ENCODE measurements around the gene ANKRD29.
"Not testable (repeated sequence)": the region's sequence is repeated elsewhere in the genome, so short reads cannot be mapped to it uniquely, and the experiment has no call there.

Gene ANKRD29

DNA sequence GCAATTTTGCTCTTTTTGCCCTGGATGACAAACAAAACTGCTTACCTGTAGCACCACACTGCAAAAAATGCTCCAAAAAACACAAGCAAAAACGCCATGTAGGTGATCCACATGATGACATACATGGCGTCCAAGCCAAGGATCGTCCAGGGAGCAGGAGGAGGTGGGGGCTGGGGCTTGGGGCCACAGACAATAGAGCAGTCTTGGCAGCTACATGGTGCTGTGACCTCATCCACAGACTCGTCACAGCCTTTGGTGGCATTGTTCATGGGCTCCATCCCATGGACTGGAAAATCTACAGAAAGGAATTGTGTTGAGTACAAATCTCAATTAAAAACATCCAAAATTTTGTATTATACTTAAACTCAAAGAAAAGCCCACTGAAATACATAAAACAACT is 102.5 kb downstream of the ANKRD29 start:
- no peak for TF ChIP-seq CTCF (IDR thresholded peaks at IDR 0.05; ENCODE audit: borderline replicate concordance, insufficient read depth, low read depth, low read length)
- H3K4me3 ChIP-seq (ENCODE audit: low read depth, low read length) = no peak overlapping the region

GRCh38 chr18:23557511-23557910 is 105.2 kb downstream of the ANKRD29 start:
- not testable (repeated sequence) for H3K4me3 ChIP-seq (ENCODE audit: low read depth, low read length)

DNA sequence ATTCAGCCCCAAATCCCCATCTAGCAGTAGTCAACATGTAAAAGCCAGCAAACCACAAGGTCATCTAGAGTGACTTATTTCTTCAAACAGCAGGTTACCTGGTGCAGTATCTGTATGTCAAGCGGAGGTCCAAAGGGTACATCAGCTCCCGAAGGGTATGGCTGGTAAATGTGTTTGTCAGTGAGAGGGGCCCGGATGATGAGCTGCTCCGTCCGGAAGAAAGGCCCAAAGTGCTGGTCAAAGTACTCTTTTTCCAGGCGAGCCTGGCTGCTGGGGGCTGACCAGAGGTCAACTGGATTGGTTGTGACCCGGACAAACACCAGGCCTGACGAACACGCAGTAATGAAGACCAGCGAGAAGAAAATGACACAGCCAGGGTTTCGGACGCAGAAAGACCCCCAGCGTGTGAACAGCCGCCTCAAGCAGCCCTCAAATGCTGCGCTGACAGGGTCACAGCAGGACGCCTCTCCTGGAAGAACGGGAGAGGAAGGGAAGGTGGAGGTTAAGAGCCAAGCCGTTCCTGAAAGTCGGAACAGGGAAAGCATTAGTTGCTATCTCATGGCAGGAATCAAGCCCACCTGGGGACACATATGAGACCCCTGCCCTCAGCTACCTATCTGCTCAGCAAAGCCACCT is 106.4 kb downstream of the ANKRD29 start:
- no peak overlapping the region for H3K4me3 ChIP-seq (ENCODE audit: low read depth, low read length)
- no peak for TF ChIP-seq CTCF (IDR thresholded peaks at IDR 0.05; ENCODE audit: borderline replicate concordance, insufficient read depth, low read depth, low read length)

DNA sequence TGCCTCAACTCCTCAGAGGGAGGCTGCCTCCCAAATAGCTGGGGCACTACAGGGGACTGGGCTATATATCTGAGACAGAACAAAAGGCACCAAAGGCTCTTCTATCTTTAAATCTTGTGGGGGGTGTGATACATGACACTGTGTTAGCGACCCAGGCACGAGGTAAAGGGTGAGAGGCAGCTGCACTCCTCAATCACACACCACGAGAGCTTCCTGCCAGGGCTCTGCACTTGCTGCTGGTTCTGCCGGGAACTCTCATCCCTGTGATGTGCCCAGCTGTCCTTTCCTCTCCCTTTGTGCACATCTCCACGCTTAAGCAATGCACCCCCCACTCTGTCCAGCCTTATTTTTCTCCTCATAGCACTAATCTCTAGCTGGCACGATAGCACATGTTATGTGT is 108.8 kb downstream of the ANKRD29 start:
- H3K4me3 ChIP-seq (ENCODE audit: low read depth, low read length) = no peak overlapping the region
- no peak for TF ChIP-seq CTCF (IDR thresholded peaks at IDR 0.05; ENCODE audit: borderline replicate concordance, insufficient read depth, low read depth, low read length)

- TF ChIP-seq CTCF (IDR thresholded peaks at IDR 0.05; ENCODE audit: borderline replicate concordance, insufficient read depth, low read depth, low read length) = no peak
- no peak overlapping the region for H3K4me3 ChIP-seq (ENCODE audit: low read depth, low read length)
Measured at GRCh38 chr18:23552505-23552904, 110.2 kb downstream of the ANKRD29 start.

- no peak overlapping the region for H3K4me3 ChIP-seq (ENCODE audit: low read depth, low read length)
- no peak for TF ChIP-seq CTCF (IDR thresholded peaks at IDR 0.05; ENCODE audit: borderline replicate concordance, insufficient read depth, low read depth, low read length)
Measured at GRCh38 chr18:23551978-23552377, 110.7 kb downstream of the ANKRD29 start.

DNA sequence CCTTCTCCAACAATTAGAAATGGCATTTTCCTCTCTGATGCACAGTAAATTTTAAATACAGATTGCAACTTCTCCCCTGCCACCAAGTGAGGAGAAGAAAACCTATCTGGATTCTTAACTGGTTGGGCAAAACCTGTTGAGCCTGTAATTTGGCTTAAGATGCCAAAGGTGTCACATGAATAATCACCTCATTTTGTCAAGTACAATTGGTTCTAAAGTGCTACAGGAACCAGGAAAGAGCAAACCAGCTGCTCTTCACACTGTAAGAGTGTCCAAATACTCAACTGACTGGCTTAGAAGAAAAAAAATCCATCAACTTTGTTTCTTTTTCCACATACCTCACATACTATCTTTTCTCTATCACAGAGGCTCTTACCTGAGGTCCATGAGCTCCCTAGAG is 111.8 kb downstream of the ANKRD29 start:
- no peak overlapping the region for H3K4me3 ChIP-seq (ENCODE audit: low read depth, low read length)
- no peak for TF ChIP-seq CTCF (IDR thresholded peaks at IDR 0.05; ENCODE audit: borderline replicate concordance, insufficient read depth, low read depth, low read length)
